ENCODE measurements around the gene SLC6A11. TPM values are rescaled to one million over a fixed set of nuclear protein-coding genes. Genes with fewer than 3 reads are reported as not detected.

Gene SLC6A11
- polyA plus RNA-seq, 1 donor, result 0.10 TPM

DNA sequence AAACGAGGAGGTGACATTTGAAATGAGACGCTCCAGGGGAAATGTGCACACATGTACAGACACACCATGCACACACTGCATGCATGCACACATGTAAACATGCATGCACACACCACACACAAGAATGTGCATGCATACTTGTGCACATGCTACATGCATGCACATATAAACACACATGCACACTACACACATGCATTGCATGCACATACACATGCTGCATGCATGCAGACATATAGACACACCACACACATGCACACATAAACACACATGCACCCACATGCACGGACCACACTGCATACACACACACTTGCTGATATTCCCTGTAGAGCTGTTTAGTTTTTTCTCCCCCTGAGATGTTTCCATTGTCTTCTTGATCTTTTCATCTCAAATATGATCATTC is 138.7 kb downstream of the SLC6A11 start:
- DNase-seq (ENCODE audit: low read depth), result no peak

DNA sequence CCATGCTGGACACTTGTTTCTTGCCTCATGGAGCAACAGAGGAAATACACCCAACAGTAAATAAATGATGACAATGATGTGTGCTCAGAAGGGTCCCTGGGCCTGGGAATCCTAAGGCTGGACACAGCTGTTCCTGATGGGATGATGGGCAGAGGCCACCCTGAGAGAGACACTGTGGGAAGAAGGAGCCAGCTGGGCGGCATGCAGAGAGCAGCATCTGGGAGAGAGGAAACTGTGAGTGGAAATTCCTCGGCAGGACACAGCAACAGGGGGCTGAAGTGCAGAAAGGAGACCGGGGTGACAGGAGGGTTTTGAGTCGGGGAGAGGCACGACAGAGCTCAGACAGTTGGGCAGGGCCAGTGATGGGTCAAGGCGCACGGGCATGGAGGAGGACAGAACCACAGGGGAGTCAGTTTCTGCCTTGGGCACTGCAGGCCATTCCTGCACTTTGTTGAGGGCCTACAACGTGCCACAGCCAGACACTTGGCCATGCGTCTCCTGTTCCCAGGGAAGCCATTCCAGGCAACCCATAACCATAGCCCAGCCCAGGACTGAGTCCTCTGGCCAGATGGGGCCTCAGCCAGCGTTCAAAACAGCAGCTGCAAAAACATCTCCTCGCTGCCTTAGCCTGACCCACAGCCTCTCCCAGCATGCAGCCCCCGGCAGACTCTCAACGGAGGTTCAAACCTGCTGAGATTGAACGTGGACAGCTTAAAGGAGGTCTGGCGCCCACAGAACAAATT is 139.9 kb downstream of the SLC6A11 start:
- DNase-seq (ENCODE audit: low read depth), result no peak

DNA sequence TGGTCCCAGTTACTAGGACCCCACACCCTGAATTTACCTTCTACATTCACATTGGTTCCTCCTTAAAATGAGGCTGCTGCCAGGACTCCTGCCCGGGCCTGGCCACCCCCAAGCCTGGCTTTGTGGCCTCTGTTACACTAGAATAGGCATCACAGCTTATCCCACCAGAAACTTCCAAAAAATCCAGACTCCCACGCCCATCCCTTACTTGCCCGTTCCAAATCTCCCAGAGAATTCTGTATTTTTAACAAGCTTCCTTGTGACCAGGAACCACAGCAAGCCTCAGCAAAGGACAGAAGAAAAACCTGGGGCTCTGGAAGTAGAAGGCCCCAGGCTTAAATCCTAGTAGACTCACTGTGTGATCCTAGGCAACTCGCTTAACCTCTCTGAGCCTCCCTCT is 140.5 kb downstream of the SLC6A11 start:
- DNase-seq (ENCODE audit: low read depth), result no peak

DNA sequence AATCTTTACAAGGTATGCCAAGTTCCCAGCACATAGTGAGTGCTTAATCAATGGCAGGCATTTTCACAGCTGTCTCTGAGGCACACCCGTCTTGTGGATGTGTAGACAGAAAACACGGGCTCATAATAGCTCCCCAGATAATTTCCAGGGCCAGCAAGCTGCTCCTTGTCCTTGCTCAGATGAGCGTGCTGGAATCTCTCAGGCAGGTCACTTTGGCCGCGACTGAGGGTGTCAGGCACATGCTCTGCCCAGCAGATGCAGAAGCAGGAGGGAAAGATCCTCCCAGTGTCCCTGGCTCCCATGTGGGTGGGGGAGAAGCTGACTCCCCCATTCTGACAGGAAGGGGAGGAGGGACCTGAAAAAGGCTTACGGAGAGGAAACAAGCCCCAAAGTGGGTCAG is 141.0 kb downstream of the SLC6A11 start:
- no peak for DNase-seq (ENCODE audit: low read depth)

DNA sequence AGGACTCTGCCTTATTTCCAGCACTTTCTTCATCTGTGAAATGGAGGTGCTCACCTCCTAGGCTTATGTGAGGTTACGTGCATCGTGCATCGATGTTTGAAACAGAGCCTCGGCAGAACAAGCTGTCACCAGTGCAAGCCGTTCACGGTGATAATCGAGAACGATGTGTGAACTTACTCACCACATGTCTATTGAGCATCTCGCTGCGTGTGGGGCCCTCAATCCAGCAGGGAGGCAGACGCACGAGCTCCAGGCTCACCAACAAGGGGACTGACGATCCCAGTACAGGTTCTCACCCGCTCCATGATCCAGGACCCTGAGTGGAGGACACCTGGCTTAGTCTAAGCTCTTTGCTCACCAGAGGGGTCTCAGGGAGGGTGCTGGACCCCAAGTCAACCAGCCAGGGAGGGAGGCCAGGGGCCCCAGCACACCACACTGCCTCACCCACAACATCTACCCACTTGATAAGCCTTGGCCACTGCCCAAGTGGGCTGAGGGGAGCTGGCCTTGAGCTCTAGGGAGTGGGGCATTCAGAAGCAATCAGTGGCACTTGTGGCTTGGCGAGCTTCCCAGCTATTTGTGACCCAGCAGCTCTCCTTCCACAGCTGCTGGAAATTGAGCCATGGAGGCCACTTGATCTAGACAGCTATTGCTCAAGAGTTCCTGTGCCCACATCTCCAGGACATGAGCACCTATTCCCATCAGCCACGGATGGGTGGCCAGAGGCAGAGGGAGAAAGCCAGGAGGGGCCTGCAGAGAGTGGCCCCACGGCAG is 142.1 kb downstream of the SLC6A11 start:
- DNase-seq (ENCODE audit: low read depth), result no peak

DNA sequence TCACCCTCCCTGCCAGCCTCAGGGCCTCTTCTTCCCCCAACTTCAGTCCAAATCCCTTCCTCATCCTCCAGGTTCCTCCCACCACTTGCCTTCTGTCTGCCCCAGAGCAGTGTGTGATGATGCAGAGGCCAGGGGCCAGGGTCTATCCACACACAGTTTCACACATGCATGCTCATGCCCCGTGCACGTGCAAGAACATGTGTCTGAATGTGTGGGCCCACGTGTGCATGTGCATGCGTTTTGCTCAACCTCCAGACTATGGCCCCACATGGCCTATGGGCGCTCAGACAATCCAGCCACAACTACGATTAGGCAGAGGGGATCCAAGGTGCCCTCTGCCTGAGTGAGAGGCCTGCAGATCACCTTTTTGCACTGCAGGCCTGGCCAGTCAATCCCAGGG is 144.2 kb downstream of the SLC6A11 start:
- no peak for DNase-seq (ENCODE audit: low read depth)

DNA sequence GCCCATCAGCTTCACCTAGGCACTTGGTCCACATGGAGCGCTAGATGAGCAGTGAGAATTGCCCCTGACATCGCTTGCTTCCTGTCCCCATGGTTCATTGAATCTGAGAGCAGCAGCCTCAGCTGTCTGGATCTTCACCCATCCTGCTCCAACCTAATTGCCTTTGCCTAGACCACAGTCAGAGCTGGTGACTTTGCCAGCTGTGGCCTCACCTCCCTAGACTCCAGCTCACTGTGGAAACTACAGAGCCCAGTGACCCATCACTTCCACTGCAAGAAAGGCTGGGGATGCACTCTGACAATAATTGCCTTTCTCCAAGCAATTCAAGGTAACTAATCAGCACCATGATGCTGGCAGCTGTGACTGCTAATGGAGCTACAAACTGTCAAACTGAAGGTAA is 145.9 kb downstream of the SLC6A11 start:
- DNase-seq (ENCODE audit: low read depth), result no peak

DNA sequence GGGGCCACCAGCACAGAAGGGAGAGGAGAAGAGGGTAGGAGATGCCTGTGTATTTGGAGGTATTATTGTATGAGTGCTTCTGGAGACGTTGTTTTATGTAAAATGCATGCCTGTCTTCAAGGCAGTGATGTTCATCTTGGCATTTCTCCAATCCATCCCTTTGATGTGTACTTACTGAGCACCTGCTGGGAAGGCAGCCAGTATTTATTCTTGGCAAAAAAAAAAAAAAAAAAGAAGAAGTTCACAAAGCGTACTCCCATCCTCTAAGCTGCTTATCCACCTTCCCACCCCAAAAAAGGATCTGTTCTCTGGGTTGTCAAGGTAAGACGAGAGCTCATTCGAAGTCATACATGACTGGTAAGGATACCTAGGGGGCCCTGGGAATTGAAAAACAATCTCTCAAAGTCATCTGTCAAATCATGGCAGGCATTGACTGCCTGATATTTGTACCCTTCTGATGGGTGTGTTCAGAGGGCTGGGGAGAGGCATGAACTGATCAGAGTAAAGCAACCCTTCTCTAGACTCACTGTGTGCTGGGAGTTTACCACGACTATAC is 146.5 kb downstream of the SLC6A11 start:
- DNase-seq (ENCODE audit: low read depth), result no peak

DNA sequence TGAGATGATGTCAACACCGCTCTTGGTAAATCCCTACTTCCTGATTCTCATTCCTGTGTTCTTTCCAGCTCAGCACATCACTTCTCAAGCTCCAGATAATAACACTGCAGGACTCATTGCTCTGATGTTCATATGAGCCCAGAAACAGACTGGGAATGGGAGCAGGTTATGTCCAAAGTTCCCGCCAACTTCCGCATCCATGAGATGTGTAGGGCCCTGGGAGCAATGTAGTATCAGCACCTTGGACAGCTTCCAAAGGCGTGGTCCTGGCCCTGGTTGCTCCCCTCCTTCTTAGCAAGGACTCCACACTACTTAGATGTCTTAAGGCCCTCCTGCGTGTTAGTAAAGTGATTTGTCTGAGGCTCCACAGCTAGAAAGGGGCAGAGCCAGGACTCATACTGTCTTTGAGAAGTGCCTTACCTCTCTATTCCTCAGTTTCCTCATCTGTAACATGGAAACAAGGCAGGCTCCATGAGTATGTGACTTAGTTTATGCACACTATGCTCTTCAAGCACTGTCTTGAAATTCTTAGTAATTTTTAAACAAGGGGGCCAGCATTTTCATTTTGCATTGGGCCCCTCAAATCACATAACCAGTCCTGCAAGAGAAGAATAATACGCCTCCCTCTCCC is 148.6 kb downstream of the SLC6A11 start:
- no peak for DNase-seq (ENCODE audit: low read depth)

DNA sequence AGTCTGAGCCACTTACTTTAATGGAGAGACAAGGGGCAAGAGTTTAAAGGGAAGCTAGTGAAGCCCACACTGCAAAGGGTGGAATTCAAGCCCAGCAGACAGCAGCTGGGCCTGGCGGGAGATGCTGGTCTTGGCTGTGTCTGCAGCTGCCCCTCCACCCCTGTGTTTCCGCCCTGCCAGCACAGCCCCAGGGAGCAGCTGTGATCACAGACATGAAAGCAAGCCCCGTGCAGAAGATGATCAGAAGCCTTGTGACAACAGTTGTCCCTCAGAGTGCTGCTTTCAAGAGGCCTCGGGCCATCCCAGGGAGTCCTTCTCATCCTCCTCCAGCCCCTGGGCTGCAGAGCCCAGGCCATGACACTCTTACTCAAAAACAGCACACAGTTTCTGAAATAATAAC is 152.4 kb downstream of the SLC6A11 start:
- DNase-seq (ENCODE audit: low read depth), result no peak

DNA sequence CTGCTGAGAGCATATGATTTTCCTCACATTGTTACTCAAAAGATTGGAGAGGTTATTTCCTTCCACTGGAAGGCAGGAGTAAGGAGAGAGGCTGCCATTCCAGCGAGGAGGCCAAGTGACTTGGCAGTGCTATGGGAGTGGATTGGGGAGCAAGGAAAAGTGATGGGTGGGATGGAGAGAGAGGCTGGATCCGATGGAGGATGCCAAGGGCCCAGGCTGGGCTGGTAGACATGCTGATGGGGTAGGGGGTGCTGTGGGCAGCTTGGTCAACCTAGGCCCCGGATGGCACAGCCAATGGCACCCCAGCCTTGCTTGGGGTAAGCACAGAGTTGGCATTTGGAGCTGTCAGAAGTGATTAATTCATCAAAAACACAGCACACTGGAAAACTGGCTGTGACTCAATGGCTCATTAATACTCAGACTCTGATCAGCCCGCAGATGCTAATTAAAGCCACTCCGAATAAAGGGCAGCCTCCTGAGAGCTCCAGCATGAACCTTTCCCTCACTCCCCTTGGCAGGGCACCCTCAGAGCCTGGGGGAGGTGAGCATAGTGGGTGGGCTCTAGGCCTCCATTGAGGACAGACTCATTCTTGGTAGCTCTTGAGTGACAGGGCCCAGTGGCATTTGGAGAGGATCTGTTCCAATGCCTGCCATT is 154.4 kb downstream of the SLC6A11 start:
- no peak for DNase-seq (ENCODE audit: low read depth)

DNA sequence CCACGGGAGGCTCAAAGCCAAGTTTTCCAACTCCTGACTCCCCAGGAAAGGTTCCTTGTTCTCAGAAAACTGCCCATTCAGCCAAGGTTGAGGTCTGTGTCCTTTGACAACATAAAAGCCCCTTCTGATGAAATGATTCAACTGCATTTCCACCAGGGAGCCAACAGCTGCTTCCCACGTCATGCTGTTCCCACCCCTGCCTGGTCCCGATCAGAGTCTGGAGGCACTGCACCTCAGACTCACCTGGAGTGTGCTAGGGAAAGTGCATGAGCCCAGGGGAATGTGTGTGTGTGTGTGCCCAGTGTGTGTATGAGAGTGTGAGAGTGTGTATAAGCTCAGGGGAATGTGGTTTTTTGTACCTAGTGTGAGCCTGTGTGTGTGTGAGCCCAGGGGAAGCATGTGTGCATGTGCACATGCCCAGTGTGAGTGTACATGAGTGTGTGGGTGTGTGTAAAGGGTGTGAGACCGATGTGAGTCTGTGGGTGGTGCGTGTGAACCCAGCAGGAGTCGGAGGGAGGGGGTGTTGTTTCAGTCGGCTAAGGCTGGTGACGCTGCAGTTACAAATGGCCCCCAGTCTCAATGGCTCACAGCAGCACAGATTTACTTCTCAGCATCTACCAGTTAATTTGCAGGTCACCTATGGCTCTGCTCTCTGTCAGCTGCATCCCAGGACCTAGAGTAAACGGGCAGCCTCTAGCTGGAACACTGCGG is 156.2 kb downstream of the SLC6A11 start:
- DNase-seq (ENCODE audit: low read depth), result no peak

DNA sequence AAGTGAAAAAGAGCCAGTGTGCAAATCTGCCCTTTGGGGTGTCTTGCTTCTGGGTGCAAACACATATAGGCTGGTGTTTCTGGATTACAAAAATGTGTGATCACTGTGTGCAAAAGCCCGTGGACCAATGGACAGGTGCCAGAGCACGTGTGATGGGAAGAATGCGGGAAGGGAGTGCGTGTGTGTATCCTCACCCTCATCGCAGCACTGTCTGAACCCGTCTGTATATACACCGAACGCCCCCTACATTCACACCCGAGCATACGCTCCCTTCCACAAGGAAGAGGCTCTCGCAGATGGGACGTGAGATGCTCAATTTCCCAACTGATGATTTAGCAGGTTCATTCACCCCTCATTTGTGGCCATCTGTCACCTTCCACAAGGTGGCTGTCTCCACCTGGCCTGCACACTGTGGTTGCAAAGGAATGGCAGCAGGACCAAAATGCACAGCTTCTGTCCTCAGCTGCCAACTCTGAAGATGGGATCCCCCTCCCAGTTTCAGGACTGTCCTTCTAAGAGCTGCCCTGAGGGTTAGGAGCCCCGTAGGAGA is 157.1 kb downstream of the SLC6A11 start:
- DNase-seq (ENCODE audit: low read depth), result no peak

DNA sequence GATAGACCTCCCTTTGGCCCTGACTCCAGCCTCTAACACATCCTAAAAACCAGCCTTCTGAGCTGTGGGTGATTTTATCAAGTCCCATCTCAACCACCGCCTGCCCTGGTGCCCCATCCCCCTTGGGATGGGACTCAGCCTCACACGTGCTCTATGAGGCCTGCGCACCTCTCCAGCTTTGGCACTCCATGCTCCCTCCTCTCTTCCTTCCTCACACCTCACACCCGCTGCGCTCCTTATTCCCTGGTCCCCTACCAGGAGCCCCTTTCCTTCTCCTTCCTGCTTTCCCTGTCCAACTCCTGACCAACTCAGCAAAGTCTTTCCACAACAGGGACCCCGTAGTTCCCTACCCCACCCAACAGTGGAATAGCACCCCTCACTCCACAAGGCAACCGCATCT is 158.1 kb downstream of the SLC6A11 start:
- no peak for DNase-seq (ENCODE audit: low read depth)

DNA sequence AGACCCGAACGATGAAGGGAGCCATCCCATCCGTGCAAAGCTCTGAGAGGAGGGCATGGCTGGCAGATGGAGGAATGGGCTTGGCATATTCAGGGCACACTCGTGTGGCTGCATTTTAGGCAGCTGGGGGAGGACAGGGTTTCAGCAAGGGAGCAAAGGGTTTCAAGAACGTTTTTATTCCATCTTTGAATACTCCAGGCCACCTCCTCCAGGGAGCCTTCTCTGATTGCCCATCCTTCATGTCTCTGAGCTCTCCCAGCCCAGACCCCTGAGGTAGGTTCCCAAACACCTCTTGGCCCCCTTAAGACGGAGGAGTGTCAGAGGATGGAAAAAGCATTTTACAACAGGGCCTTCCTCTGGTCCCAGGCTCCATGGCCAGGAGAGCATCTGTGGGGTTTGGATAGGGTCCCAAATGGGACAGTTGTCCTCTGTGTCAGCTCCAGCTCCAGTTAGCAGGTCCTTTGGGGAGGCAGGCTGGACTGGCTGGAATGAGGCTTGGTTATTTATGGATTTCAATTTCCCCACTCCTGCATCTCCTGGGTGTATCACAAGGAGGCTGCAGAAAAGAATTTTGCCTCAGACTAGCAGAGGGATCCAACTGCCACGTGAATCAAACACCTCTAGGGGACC is 158.8 kb downstream of the SLC6A11 start:
- DNase-seq (ENCODE audit: low read depth), result no peak

DNA sequence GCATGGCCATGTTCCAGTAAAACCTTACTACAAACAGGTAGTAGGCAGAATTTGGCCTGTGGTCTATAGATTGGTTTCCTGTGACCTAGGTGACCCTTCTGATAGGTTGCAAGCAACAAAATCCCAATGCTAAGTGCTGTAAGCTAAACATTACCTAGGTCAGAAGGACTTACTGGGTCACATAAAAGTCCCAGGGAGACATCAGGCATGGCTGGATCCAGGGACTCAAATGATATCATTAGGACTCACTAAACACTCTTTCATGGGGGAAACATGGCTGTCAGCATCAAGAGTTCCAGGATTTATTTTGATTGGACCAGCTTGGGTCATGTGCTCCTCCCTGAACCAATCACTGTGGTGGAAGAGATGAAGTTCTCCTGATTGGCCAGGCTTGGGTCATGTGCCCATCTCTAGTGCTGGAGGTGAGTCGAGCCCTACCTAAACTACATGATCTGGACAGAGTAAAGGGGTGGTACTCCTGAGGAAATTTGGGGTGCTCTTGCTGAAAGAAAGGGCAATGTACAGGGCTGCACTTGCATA is 159.7 kb downstream of the SLC6A11 start:
- DNase-seq (ENCODE audit: low read depth), result no peak

DNA sequence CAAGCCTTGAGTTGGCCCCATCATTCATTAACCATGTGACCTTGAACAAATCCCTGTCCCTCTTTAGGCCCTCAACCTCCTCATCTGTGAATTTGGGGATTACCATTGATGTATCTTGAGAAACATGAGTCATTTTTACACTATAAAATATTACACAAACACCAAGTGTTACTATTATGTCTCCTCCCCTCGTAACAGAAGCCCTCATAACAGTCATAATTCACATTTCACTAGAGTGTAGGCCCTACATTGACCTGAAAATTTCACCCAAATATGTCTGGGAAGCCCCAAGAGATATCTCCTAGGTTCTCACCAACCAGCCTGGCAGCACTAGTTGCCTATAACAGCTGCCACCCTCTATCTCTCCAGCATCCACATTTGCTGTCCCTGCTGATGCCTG is 160.7 kb downstream of the SLC6A11 start:
- no peak for DNase-seq (ENCODE audit: low read depth)

DNA sequence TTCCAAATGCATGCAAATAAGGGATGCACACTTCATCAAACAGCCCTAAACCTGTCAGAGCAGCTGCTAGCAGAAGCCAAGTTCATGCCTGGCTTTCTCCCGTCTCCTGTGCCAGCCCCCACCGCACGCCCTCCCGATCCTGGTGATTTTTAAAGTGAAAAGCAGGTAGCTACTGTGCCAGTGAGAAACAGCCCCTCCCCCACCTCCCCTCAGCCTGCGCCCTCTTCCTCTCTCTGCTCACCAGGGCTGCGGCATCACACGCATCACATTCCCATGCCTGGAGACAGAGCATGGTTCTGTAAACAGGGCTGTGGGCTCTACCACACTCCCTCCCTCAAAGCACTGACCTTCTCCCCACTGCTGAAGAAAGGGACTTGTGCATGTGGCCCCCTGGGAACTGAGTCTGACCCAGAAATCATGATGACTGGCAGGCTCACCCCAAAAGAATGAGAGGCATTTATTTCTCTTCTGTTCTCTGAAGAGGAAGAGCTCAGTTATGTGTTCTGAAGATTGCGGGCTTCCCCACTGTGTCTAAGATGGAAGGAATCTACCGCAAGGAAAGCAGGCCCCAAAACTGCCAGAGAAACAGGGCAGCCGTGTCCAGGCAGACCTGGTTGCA is 162.0 kb downstream of the SLC6A11 start:
- DNase-seq (ENCODE audit: low read depth), result no peak

DNA sequence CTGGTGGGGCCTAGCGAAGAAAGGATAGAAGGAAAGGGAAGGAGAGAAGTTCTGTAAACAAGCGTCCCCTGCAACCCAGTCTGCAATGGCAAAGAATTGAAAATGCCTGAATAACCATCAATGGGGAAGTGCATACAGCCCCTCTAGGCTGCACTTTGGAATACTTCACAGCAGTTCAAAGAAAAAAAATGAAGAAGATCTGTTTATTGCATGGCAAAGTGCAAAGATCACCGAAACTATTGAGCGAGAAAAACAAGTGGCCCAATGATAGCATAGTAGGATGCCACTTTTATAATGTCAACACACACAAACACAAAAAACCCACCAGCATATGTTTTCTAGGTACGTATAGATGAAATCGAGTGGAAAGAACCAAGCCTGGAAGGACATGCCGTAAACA is 162.9 kb downstream of the SLC6A11 start:
- DNase-seq (ENCODE audit: low read depth), result no peak

DNA sequence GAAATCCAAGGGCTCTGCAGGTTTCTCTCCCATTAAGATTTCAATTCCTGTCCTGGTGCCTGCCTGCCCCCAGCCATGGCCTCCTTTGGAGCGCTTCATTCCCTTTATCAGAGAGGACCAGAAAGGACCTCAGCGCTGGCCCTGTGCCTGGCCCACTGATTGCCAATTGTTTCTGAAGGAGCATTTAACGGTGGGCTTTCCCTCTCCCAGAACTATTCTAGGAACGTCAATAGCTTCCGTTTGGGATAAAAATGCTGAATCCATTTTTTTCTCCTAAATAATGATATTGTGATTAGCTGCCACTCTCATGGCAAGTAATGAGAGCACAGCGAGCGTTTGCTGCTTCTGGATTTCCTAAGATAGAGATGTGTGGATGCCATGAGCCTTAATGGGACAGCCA is 164.3 kb downstream of the SLC6A11 start:
- DNase-seq (ENCODE audit: low read depth), result no peak
